PC-9 (cell line): ENCODE results near the gene GFPT1. TPM values are rescaled to one million over a fixed set of nuclear protein-coding genes. Genes with fewer than 3 reads are reported as not detected.

Source experiments
- BruUV-seq: library from RNA; stranded (reverse); fragments of 400-500 nt; replicated peaks from 2 replicates; lab custom pipeline; 2021; lab: Mats Ljungman, UMichigan
- CTCF ChIA-PET: fragments of 300-600 bp; sonication (Branson Sonifier 250); formaldehyde crosslinking; loops from one replicate; lab custom pipeline; 2022; ENCODE audit warnings: antibody characterized with exemption; lab: Charles Lee
- POLR2A ChIA-PET: fragments of 300-600 bp; sonication (Branson Sonifier 250); formaldehyde crosslinking; loops from one replicate; lab custom pipeline; 2022; ENCODE audit warnings: antibody characterized with exemption; ENCODE audit not compliant: unreplicated experiment; lab: Charles Lee
- DNase-seq, 2 experiments: peaks; one replicate each; pipeline versions ENCODE4 v3.0.0 to v3.0.0-alpha.2; 2015 to 2022; ENCODE audit warnings: mixed read lengths in 1 of 2
- H2AFZ ChIP-seq: fragments of 200-600 bp; sonication (generic); 2 replicates; pipeline ENCODE4 v1.8.1; 2017; ENCODE audit warnings: antibody characterized with exemption
- H3F3A ChIP-seq: fragments of 200-600 bp; sonication (generic); 2 replicates; pipeline ENCODE4 v1.8.1; 2017; ENCODE audit warnings: antibody characterized with exemption, mild to moderate bottlenecking, low read depth; ENCODE audit not compliant: insufficient read depth
- H3K27ac ChIP-seq: fragments of 200-600 bp; sonication (generic); 2 replicates; pipeline ENCODE4 v1.6.1; 2016; ENCODE audit warnings: mixed run types
- H3K27me3 ChIP-seq: fragments of 200-600 bp; sonication (generic); 2 replicates; pipeline ENCODE4 v1.6.1; 2016; ENCODE audit warnings: low read depth, mixed run types; ENCODE audit not compliant: insufficient read depth
- H3K36me3 ChIP-seq: fragments of 200-600 bp; sonication (generic); 2 replicates; pipeline ENCODE4 v1.6.1; 2016; ENCODE audit warnings: low read depth, mixed run types
- H3K4me1 ChIP-seq: fragments of 200-600 bp; sonication (generic); replicated peaks from 2 replicates; pipeline ENCODE4 v1.6.1; 2016; ENCODE audit warnings: mixed run types; ENCODE audit not compliant: insufficient read depth
- H3K4me2 ChIP-seq: fragments of 200-600 bp; sonication (generic); 2 replicates; pipeline ENCODE4 v1.6.1; 2017; ENCODE audit warnings: mixed run types
- H3K4me3 ChIP-seq: fragments of 200-600 bp; sonication (generic); 2 replicates; pipeline ENCODE4 v1.6.1; 2016; ENCODE audit warnings: mixed run types
- H3K79me2 ChIP-seq: fragments of 200-600 bp; sonication (generic); 2 replicates; pipeline ENCODE4 v1.6.1; 2017; ENCODE audit warnings: low read depth, mixed run types
- H3K9me2 ChIP-seq: fragments of 200-600 bp; sonication (generic); 2 replicates; pipeline ENCODE4 v1.8.1; 2017; ENCODE audit warnings: mild to moderate bottlenecking; ENCODE audit not compliant: insufficient read depth
- H3K9me3 ChIP-seq: fragments of 200-600 bp; sonication (generic); 2 replicates; pipeline ENCODE4 v1.8.1; 2016; ENCODE audit warnings: low read depth; ENCODE audit not compliant: insufficient read depth
- H4K20me1 ChIP-seq: fragments of 200-600 bp; sonication (generic); 2 replicates; pipeline ENCODE4 v1.8.1; 2017; ENCODE audit not compliant: insufficient read depth
- CTCF ChIP-seq: fragments of 200-600 bp; sonication (generic); conservative IDR thresholded peaks from 2 replicates; pipeline ENCODE4 v1.6.1; 2017; ENCODE audit warnings: mixed run types, antibody characterized with exemption, mild to moderate bottlenecking, moderate library complexity
- EZH2 ChIP-seq: fragments of 200-600 bp; sonication (generic); IDR thresholded peaks from 2 replicates; pipeline ENCODE4 v1.8.0; 2017; ENCODE audit warnings: antibody characterized with exemption, low read depth
- intact Hi-C: fragments of 100-400 bp; cut with micrococcal nuclease; formaldehyde crosslinking; loops from one replicate; pipeline ENCODE4 v1.10.0; 2022; ENCODE audit not compliant: unreplicated experiment
- total RNA-seq: library from RNA; stranded (reverse); gene quantifications from 2 replicates; pipeline ENCODE4 v1.2.3, GENCODE V29; 2021

Gene GFPT1
- total RNA-seq, 1 experiment from 2014 or later = 58.3 TPM

GRCh38 chr2:69299772-69300516 is 87.1 kb downstream of the GFPT1 start:
- CTCF ChIA-PET = no interaction called here
- BruUV-seq = no TSS peak

GRCh38 chr2:69298862-69299261 is 88.2 kb downstream of the GFPT1 start:
- CTCF ChIA-PET = interaction anchor here (0.5 kb wide), 1 partner anchor 286 kb away, joined by 8 read pairs; the partner anchor contains the start of gene ANTXR1
- no peak overlapping the region for H3K27ac ChIP-seq

More at GRCh38 chr2:69299772-69300516, 87.1 kb downstream of the GFPT1 start:
- POLR2A ChIA-PET = no interaction called here
- H3K4me1 ChIP-seq = no peaks in the 10 kb centered on the region
- 0 out of 2 replicates have a peak, but pooled peaks cover 5% of the 10 kb centered on the region for H3K27me3 ChIP-seq
- H3F3A ChIP-seq = no peaks in the 10 kb centered on the region
- TF ChIP-seq CTCF = no peak
- TF ChIP-seq EZH2 = no peak
- no peaks in the 10 kb centered on the region for H4K20me1 ChIP-seq
- intact Hi-C loops = loop anchor here (10.0 kb wide), 2 partner anchors 585 to 835 kb away; partner anchors contain the start of genes APLF and FBXO48
- H3K4me3 ChIP-seq = no peak overlapping the region
- no peak overlapping the region for H2AFZ ChIP-seq
- H3K27ac ChIP-seq = no peak overlapping the region
- H3K36me3 ChIP-seq = no peaks in the 10 kb centered on the region
- DNase-seq = no peak
- no peak overlapping the region for H3K4me2 ChIP-seq
- no peaks in the 10 kb centered on the region for H3K79me2 ChIP-seq
- no peaks in the 10 kb centered on the region for H3K9me2 ChIP-seq
- no peaks in the 10 kb centered on the region for H3K9me3 ChIP-seq

GRCh38 chr2:69298261-69298660 is 88.8 kb downstream of the GFPT1 start:
- Histone ChIP-seq H3K9me3 (no peaks in the 10 kb centered on the region), H4K20me1 (no peaks in the 10 kb centered on the region), H3K9me2 (no peaks in the 10 kb centered on the region), H3K27ac (no peak overlapping the region), H2AFZ (no peak overlapping the region), H3F3A (no peaks in the 10 kb centered on the region), H3K36me3 (no peaks in the 10 kb centered on the region), H3K79me2 (no peaks in the 10 kb centered on the region), H3K4me3 (no peak overlapping the region), H3K4me2 (peak overlapping the region; percentile 23; the same call in 1 of the 2 replicates), H3K27me3 (no peaks in the 10 kb centered on the region), H3K4me1 (no peaks in the 10 kb centered on the region)
- ChIA-PET CTCF (no interaction called here), POLR2A (no interaction called here)
- intact Hi-C loops = no loop called here
- no peak for TF ChIP-seq CTCF
- no peak for TF ChIP-seq EZH2
- BruUV-seq = no TSS peak
- DNase-seq = peak; percentile 34 to 54

More at GRCh38 chr2:69298862-69299261, 88.2 kb downstream of the GFPT1 start:
- Histone ChIP-seq H3K4me2 (peak overlapping the region; percentile 23; the same call in 1 of the 2 replicates), H3K4me1 (no peaks in the 10 kb centered on the region), H3K79me2 (no peaks in the 10 kb centered on the region), H3K9me2 (no peaks in the 10 kb centered on the region), H3K4me3 (no peak overlapping the region), H4K20me1 (no peaks in the 10 kb centered on the region), H3K9me3 (no peaks in the 10 kb centered on the region), H3K27me3 (no peaks in the 10 kb centered on the region), H3F3A (no peaks in the 10 kb centered on the region), H2AFZ (no peak overlapping the region), H3K36me3 (no peaks in the 10 kb centered on the region)
- intact Hi-C loops = no loop called here
- no peak for DNase-seq
- TF ChIP-seq CTCF (no peak), EZH2 (no peak)
- no TSS peak for BruUV-seq
- POLR2A ChIA-PET = no interaction called here
